A549 (cell line): Measurements from ENCODE around the gene PRXL2B. TPM values are rescaled to one million over a fixed set of nuclear protein-coding genes. Genes with fewer than 3 reads are reported as not detected.
A peak's percentile ranks its signal among the peaks of the same experiment; 100 is the strongest.

Experiments
- ATAC-seq, 2 experiments: fragments of 200-7000 bp in 1 of 2; fragments of >200 bp in 1 of 2; cut with Nextera tagmentation in 1 of 2; cut with Tn5 transposase in 1 of 2; 3 replicates each; pipeline versions ENCODE4 v1.8.0 to v1.9.1; 2018 to 2020; ENCODE audit warnings: mild to moderate bottlenecking in 1 of 2, moderate library complexity in 1 of 2
- CTCF ChIA-PET: fragments of 300-600 bp; sonication (Branson Sonifier 250); formaldehyde crosslinking; extraction: SDS; loops from one replicate; lab custom pipeline; 2021; ENCODE audit warnings: antibody characterized with exemption, inconsistent platforms; lab: Yijun Ruan, JAX
- POLR2A ChIA-PET: fragments of 350-600 bp; formaldehyde crosslinking; extraction: SDS; loops from one replicate; lab custom pipeline; 2021; ENCODE audit warnings: antibody characterized with exemption, inconsistent platforms; lab: Yijun Ruan, JAX
- DNase-seq, 2 experiments: peaks; one replicate each; pipeline versions ENCODE4 v3.0.0 to v3.0.0-alpha.2; 2011 to 2016; ENCODE audit warnings: low read depth in 1 of 2, low spot score in 1 of 2
- FAIRE-seq: peaks from 2 replicates; lab custom pipeline; 2011; peaks lifted over from hg19 to GRCh38; lab: Jason Lieb, UNC
- H3K27ac ChIP-seq, 2 experiments: fragments of >200 bp; sonication (Bioruptor Twin); formaldehyde crosslinking; 3 replicates each; pipeline ENCODE4 v1.5.1; 2016 to 2017
- H3K4me1 ChIP-seq: fragments of >200 bp; sonication (Bioruptor Twin); formaldehyde crosslinking; 3 replicates; pipeline ENCODE4 v1.6.1; 2016
- H3K4me2 ChIP-seq: fragments of >200 bp; sonication (Bioruptor Twin); formaldehyde crosslinking; 3 replicates; pipeline ENCODE4 v1.6.1; 2016
- H3K4me3 ChIP-seq: fragments of >200 bp; sonication (Bioruptor Twin); formaldehyde crosslinking; 3 replicates; pipeline ENCODE4 v1.5.1; 2016
- H3K9me3 ChIP-seq: fragments of >200 bp; sonication (Bioruptor Twin); formaldehyde crosslinking; 3 replicates; pipeline ENCODE4 v1.6.1; 2016
- ATOH8 ChIP-seq: fragments of 250-450 bp; sonication (Bioruptor Pico); IDR thresholded peaks from 2 replicates; pipeline ENCODE4 v1.5.0; 2020; ENCODE audit warnings: low read depth, mild to moderate bottlenecking, moderate library complexity
- BHLHE40 ChIP-seq: IDR thresholded peaks from 2 replicates; pipeline ENCODE4 v1.6.1; 2012; ENCODE audit warnings: low read depth, low read length, inconsistent platforms
- CBX2 ChIP-seq: fragments of 200-600 bp; sonication (generic); IDR thresholded peaks from 2 replicates; pipeline ENCODE4 v1.6.1; 2016; ENCODE audit warnings: low read depth, mild to moderate bottlenecking, borderline replicate concordance
- CBX8 ChIP-seq: fragments of 200-600 bp; sonication (generic); IDR thresholded peaks from 2 replicates; pipeline ENCODE4 v1.6.1; 2016
- CTCF ChIP-seq: fragments of >200 bp; sonication (Bioruptor Twin); formaldehyde crosslinking; IDR thresholded peaks from 3 replicates; pipeline ENCODE4 v1.5.1; 2016
- EHF ChIP-seq: fragments of 250-450 bp; sonication (Bioruptor Pico); IDR thresholded peaks from 2 replicates; pipeline ENCODE4 v1.5.0; 2020; ENCODE audit warnings: mild to moderate bottlenecking
- EHMT2 ChIP-seq: fragments of 200-600 bp; sonication (generic); IDR thresholded peaks from 2 replicates; pipeline ENCODE4 v1.6.1; 2016; ENCODE audit warnings: antibody characterized with exemption, low read depth, mild to moderate bottlenecking, moderate library complexity
- EP300 ChIP-seq, 2 experiments: fragments of >200 bp; sonication (Bioruptor Twin); formaldehyde crosslinking; IDR thresholded peaks; 2 replicates in 1 of 2; 3 replicates in 1 of 2; pipeline ENCODE4 v1.6.1; 2016 to 2017
- FOSB ChIP-seq: fragments of 250-450 bp; sonication (Bioruptor Pico); IDR thresholded peaks from 2 replicates; pipeline ENCODE4 v1.5.0; 2020; ENCODE audit warnings: mild to moderate bottlenecking, moderate library complexity
- FOXS1 ChIP-seq: fragments of 250-450 bp; sonication (Bioruptor Pico); IDR thresholded peaks from 2 replicates; pipeline ENCODE4 v1.5.0; 2020; ENCODE audit warnings: mild to moderate bottlenecking, moderate library complexity
- HES2 ChIP-seq: fragments of >200 bp; sonication (Bioruptor Twin); formaldehyde crosslinking; IDR thresholded peaks from 2 replicates; pipeline ENCODE4 v1.6.1; 2016
- HMGXB4 ChIP-seq: fragments of 250-450 bp; sonication (Bioruptor Pico); IDR thresholded peaks from 2 replicates; pipeline ENCODE4 v1.5.0; 2021; ENCODE audit warnings: mild to moderate bottlenecking, moderate library complexity, borderline replicate concordance
- HOXA7 ChIP-seq: fragments of 250-450 bp; sonication (Bioruptor Pico); IDR thresholded peaks from 2 replicates; pipeline ENCODE4 v1.5.0; 2020; ENCODE audit warnings: mild to moderate bottlenecking, moderate library complexity
- HOXB13 ChIP-seq: fragments of 250-450 bp; sonication (Bioruptor Pico); IDR thresholded peaks from 2 replicates; pipeline ENCODE4 v1.5.0; 2020; ENCODE audit warnings: low read depth, mild to moderate bottlenecking, moderate library complexity
- JUNB ChIP-seq: fragments of >200 bp; sonication (Bioruptor Twin); formaldehyde crosslinking; IDR thresholded peaks from 2 replicates; pipeline ENCODE4 v1.6.1; 2016
- KDM1A ChIP-seq: fragments of 200-600 bp; sonication (generic); IDR thresholded peaks from 2 replicates; pipeline ENCODE4 v1.6.1; 2016; ENCODE audit warnings: low read depth, mild to moderate bottlenecking
- KDM5A ChIP-seq: fragments of 200-600 bp; sonication (generic); IDR thresholded peaks from 2 replicates; pipeline ENCODE4 v1.6.1; 2016; ENCODE audit warnings: antibody characterized with exemption, mild to moderate bottlenecking
- MAZ ChIP-seq: fragments of 150-350 bp; IDR thresholded peaks from 2 replicates; pipeline ENCODE4 v1.6.1; 2014; ENCODE audit warnings: antibody characterized with exemption, low read depth, low read length, borderline replicate concordance
- NFE2L2 ChIP-seq: fragments of 150-350 bp; conservative IDR thresholded peaks from 2 replicates; pipeline ENCODE4 v1.6.1; 2014; ENCODE audit warnings: low read length
- NPAS2 ChIP-seq: fragments of 250-450 bp; sonication (Bioruptor Pico); IDR thresholded peaks from 2 replicates; pipeline ENCODE4 v1.8.0; 2022; ENCODE audit warnings: mild to moderate bottlenecking, moderate library complexity, borderline replicate concordance
- PHF8 ChIP-seq: fragments of 200-600 bp; sonication (generic); IDR thresholded peaks from 2 replicates; pipeline ENCODE4 v1.6.1; 2016; ENCODE audit warnings: low read depth, mild to moderate bottlenecking, antibody characterized with exemption, moderate library complexity, borderline replicate concordance
- POLR2A ChIP-seq: IDR thresholded peaks from 2 replicates; pipeline ENCODE4 v1.6.1; 2012; ENCODE audit warnings: mild to moderate bottlenecking, low read length
- POLR2AphosphoS2 ChIP-seq: conservative IDR thresholded peaks from 2 replicates; pipeline ENCODE4 v1.6.1; 2012; ENCODE audit warnings: low read length, improper control_type of control experiment, inconsistent platforms
- SMC3 ChIP-seq: fragments of >200 bp; sonication (Bioruptor Twin); formaldehyde crosslinking; IDR thresholded peaks from 3 replicates; pipeline ENCODE4 v1.6.1; 2018; ENCODE audit warnings: inconsistent platforms
- SREBF2 ChIP-seq: fragments of 450-650 bp; IDR thresholded peaks from 2 replicates; pipeline ENCODE4 v1.6.1; 2014; ENCODE audit warnings: mild to moderate bottlenecking, moderate library complexity
- TFCP2L1 ChIP-seq: fragments of 250-450 bp; sonication (Bioruptor Pico); IDR thresholded peaks from 2 replicates; pipeline ENCODE4 v1.5.0; 2021; ENCODE audit warnings: mild to moderate bottlenecking
- TP53 ChIP-seq: fragments of 250-450 bp; sonication (Bioruptor Pico); IDR thresholded peaks from 2 replicates; pipeline ENCODE4 v1.5.0; 2021; ENCODE audit warnings: mild to moderate bottlenecking, moderate library complexity
- ZC3H11A ChIP-seq: fragments of 450-650 bp; IDR thresholded peaks from 2 replicates; pipeline ENCODE4 v1.6.1; 2014; ENCODE audit warnings: antibody characterized with exemption, mild to moderate bottlenecking
- ZFP36 ChIP-seq: fragments of 450-650 bp; IDR thresholded peaks from 2 replicates; pipeline ENCODE4 v1.6.1; 2014; ENCODE audit warnings: borderline replicate concordance; ENCODE audit not compliant: partially characterized antibody
- ZNF302 ChIP-seq: fragments of 250-450 bp; sonication (Bioruptor Pico); IDR thresholded peaks from 2 replicates; pipeline ENCODE4 v1.9.0; 2021; ENCODE audit warnings: inconsistent platforms, mild to moderate bottlenecking, moderate library complexity
- WGBS: methylation state at CpG from one replicate; pipeline ENCODE4 v1.1.6; 2017; ENCODE audit errors: missing lambda C conversion rate; 5-methylcytosine and 5-hydroxymethylcytosine counted together
- polyA plus RNA-seq, 4 experiments: library from polyadenylated mRNA; depleted of rRNA in 3 of 4; stranded (reverse); fragments of >200 nt; fragmentation: RNase III in 1 of 4; extraction: RNeasy Plus Mini Kit Qiagen cat#74134 plus additional on column Dnase treatment in 1 of 4; gene quantifications; 2 replicates in 3 of 4; 3 replicates in 1 of 4; pipeline ENCODE4 v1.2.3, GENCODE V29; 2011 to 2017
- TF ChIP-seq, protein P1 (sequence below): IDR thresholded peaks from 2 replicates; pipeline ENCODE4 v1.6.1; 2012
- TF ChIP-seq, protein P2 (sequence below): fragments of 450-650 bp; IDR thresholded peaks from 2 replicates; pipeline ENCODE4 v1.6.1; 2014; ENCODE audit warnings: antibody characterized with exemption

Gene PRXL2B
- polyA plus RNA-seq, 2 of the 4 experiments (the other 2 are of a cell fraction) = 4.4 to 16.4 TPM

- no peak for TF ChIP-seq PHF8
- TF ChIP-seq, protein P1, sequence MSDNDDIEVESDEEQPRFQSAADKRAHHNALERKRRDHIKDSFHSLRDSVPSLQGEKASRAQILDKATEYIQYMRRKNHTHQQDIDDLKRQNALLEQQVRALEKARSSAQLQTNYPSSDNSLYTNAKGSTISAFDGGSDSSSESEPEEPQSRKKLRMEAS = no peak
- TF ChIP-seq, all 56 proteins: peak for 0
Measured at GRCh38 chr1:2544875-2545640, 41.5 kb upstream of the PRXL2B start (continued).

- ChIA-PET CTCF (interaction anchor here (0.6 to 5.3 kb wide), 6 partner anchors 14 to 879 kb away, joined by 3 to 63 read pairs (median 20); partner anchors contain the start of gene HES5), POLR2A (interaction anchor here (1.0 to 1.9 kb wide), 5 partner anchors 20 to 351 kb away, joined by 3 to 13 read pairs (median 3); partner anchors contain the start of genes FAAP20, PANK4, PEX10 and PRXL2B)
- Histone ChIP-seq H3K4me2 (peak overlapping the region; percentile 98), H3K9me3 (no peaks in the 10 kb centered on the region), H3K4me3 (peak overlapping the region; percentile 74), H3K4me1 (peaks cover 37% of the 10 kb centered on the region), H3K27ac (peak overlapping the region; percentile 89 to 91)
- peak; percentile 88 to 89 for DNase-seq
- WGBS = 0% methylated on average over 2 of the region's 43 CpGs
- ATAC-seq = peak; percentile 64 to 79
- FAIRE-seq = no peak
- TF ChIP-seq SREBF2 = no peak
- no peak for TF ChIP-seq EHF
- no peak for TF ChIP-seq JUNB
- TF ChIP-seq EP300 (IDR thresholded peaks at IDR 0.05) = no peak
- no peak for TF ChIP-seq ZNF302 (CRISPR knock-in tag)
- TF ChIP-seq SMC3 = no peak
- no peak for TF ChIP-seq ATOH8 (CRISPR knock-in tag)
- TF ChIP-seq, protein P2, sequence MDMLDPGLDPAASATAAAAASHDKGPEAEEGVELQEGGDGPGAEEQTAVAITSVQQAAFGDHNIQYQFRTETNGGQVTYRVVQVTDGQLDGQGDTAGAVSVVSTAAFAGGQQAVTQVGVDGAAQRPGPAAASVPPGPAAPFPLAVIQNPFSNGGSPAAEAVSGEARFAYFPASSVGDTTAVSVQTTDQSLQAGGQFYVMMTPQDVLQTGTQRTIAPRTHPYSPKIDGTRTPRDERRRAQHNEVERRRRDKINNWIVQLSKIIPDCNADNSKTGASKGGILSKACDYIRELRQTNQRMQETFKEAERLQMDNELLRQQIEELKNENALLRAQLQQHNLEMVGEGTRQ = peak; percentile 91
- TF ChIP-seq CBX2 = no peak
- no peak for TF ChIP-seq CTCF
- TF ChIP-seq CBX8 = no peak
- no peak for TF ChIP-seq ZFP36
- no peak for TF ChIP-seq MAZ
- no peak for TF ChIP-seq TFCP2L1 (CRISPR knock-in tag)
- TF ChIP-seq FOSB = no peak
- TF ChIP-seq PHF8 = no peak
- TF ChIP-seq KDM5A = no peak
- TF ChIP-seq TP53 (CRISPR knock-in tag) = no peak
- TF ChIP-seq HOXA7 (CRISPR knock-in tag) = no peak
- no peak for TF ChIP-seq KDM1A
- no peak for TF ChIP-seq POLR2AphosphoS2
- TF ChIP-seq HOXB13 (CRISPR knock-in tag) = no peak
- TF ChIP-seq ZC3H11A = no peak
- TF ChIP-seq NFE2L2 = no peak
- TF ChIP-seq POLR2A = peak; percentile 88
- no peak for TF ChIP-seq EHMT2
- no peak for TF ChIP-seq NPAS2 (CRISPR knock-in tag)
- TF ChIP-seq HMGXB4 (CRISPR knock-in tag) = no peak
- TF ChIP-seq HES2 = no peak
- TF ChIP-seq FOXS1 (CRISPR knock-in tag) = no peak
- no peak for TF ChIP-seq BHLHE40
- TF ChIP-seq, protein P1 = peak; percentile 65; the same call in 1 of the 2 replicates
Measured at GRCh38 chr1:2545754-2546514, 40.6 kb upstream of the PRXL2B start.
